Gastroesophageal sphincter (tissue), 4 donors: ENCODE results near the gene B9D2. TPM values are rescaled to one million over a fixed set of nuclear protein-coding genes. Genes with fewer than 3 reads are reported as not detected.
A peak's percentile ranks its signal among the peaks of the same experiment; 100 is the strongest.

Experiments used
- ATAC-seq: fragments of 150-250 bp; one replicate; pipeline ENCODE4 v1.9.1; 2016; ENCODE audit warnings: mild to moderate bottlenecking, moderate library complexity
- H3K27ac ChIP-seq, 4 donors: fragments of 200-600 bp; sonication (generic) in 3 of 4; 1 replicate in 3 of 4; 2 replicates in 1 of 4; pipeline ENCODE4 v1.5.1; 2016 to 2019
- H3K27me3 ChIP-seq: fragments of 200-600 bp; sonication (generic); one replicate; pipeline ENCODE4 v1.5.1; 2019
- H3K36me3 ChIP-seq, 2 donors: fragments of 200-600 bp; sonication (generic); one replicate each; pipeline ENCODE4 v1.5.1; 2019; ENCODE audit warnings: control low read depth in 1 of 2
- H3K4me1 ChIP-seq, 3 donors: fragments of 200-600 bp; sonication (generic); 1 replicate in 2 of 3; 2 replicates in 1 of 3; pipeline ENCODE4 v1.5.1; 2016 to 2019; ENCODE audit warnings: control low read depth in 2 of 3
- H3K4me3 ChIP-seq, 2 donors: fragments of 200-600 bp; sonication (generic); one replicate each; pipeline ENCODE4 v1.5.1; 2019; ENCODE audit warnings: mild to moderate bottlenecking in 1 of 2, moderate library complexity in 1 of 2
- H3K9me3 ChIP-seq, 3 donors: fragments of 200-600 bp; sonication (generic); one replicate each; pipeline ENCODE4 v1.5.1; 2017 to 2019; ENCODE audit warnings: control low read depth in 2 of 3
- CTCF ChIP-seq, 4 experiments: fragments of 200-600 bp in 2 of 4; fragments of 450-650 bp in 2 of 4; sonication (generic) in 1 of 4; IDR thresholded peaks; one replicate each; pipeline ENCODE4 v1.5.1; 2017 to 2019; ENCODE audit warnings: antibody characterized with exemption in 4 of 4, mild to moderate bottlenecking in 2 of 4, moderate library complexity in 2 of 4
- EP300 ChIP-seq: sonication (generic); formaldehyde crosslinking; IDR thresholded peaks from one replicate; pipeline ENCODE4 v1.6.1; 2017; ENCODE audit warnings: antibody characterized with exemption, mild to moderate bottlenecking
- POLR2A ChIP-seq, 2 donors: fragments of 450-650 bp; IDR thresholded peaks; one replicate each; pipeline ENCODE4 v1.6.1; 2017; ENCODE audit warnings: antibody characterized with exemption in 2 of 2, mild to moderate bottlenecking in 2 of 2, moderate library complexity in 1 of 2
- POLR2AphosphoS5 ChIP-seq: sonication (generic); formaldehyde crosslinking; IDR thresholded peaks from one replicate; pipeline ENCODE4 v1.6.1; 2017; ENCODE audit warnings: antibody characterized with exemption
- WGBS, 2 donors: methylation state at CpG; one replicate each; pipeline ENCODE4 v1.1.5; 2018; ENCODE audit warnings: low coverage in 1 of 2; 5-methylcytosine and 5-hydroxymethylcytosine counted together
- total RNA-seq, 4 donors: library from RNA; depleted of rRNA; stranded (reverse); fragments of >200 nt; gene quantifications; one replicate each; pipeline ENCODE4 v1.1.0, GENCODE V29; 2016

B9D2 gene
- total RNA-seq, 4 donors from 2014 or later: 5.2 to 10.1 (median 6.7) TPM

GRCh38 chr19:41307090-41307875 is 56.7 kb downstream of the B9D2 start:
- Histone ChIP-seq H3K9me3 (no peaks in the 10 kb centered on the region), H3K4me1 (peaks cover 2 to 53% (median 25%) of the 10 kb centered on the region in 3 donors), H3K27ac (peak overlapping the region in 3 of 4 donors; percentile 90 to 97 (median 95)), H3K27me3 (no peaks in the 10 kb centered on the region), H3K36me3 (peaks cover 0 to 64% of the 10 kb centered on the region in 2 donors), H3K4me3 (no peak overlapping the region)
- 50 to 58% methylated on average over 6 to 8 of the region's 8 CpGs for WGBS, 2 donors
- TF ChIP-seq CTCF (IDR thresholded peaks at IDR 0.05) (no peak), EP300 (no peak), POLR2A (IDR thresholded peaks at IDR 0.05) (no peak)
- ATAC-seq: no peak

GRCh38 chr19:41305927-41306793 is 57.8 kb downstream of the B9D2 start:
- peaks cover 2 to 50% (median 19%) of the 10 kb centered on the region in 3 donors for H3K4me1 ChIP-seq
- ATAC-seq: no peak
- no peak overlapping the region for H3K4me3 ChIP-seq
- TF ChIP-seq POLR2A (IDR thresholded peaks at IDR 0.05): no peak
- no peak for TF ChIP-seq CTCF (IDR thresholded peaks at IDR 0.05)
- no peak for TF ChIP-seq POLR2AphosphoS5
- no peak for TF ChIP-seq EP300
- peak overlapping the region in 3 of 4 donors; percentile 13 to 95 (median 58) for H3K27ac ChIP-seq
- peaks cover 0 to 69% of the 10 kb centered on the region in 2 donors for H3K36me3 ChIP-seq
- no peaks in the 10 kb centered on the region for H3K9me3 ChIP-seq
- WGBS, 2 donors: 46 to 64% methylated on average over 4 to 6 of the region's 13 CpGs
- H3K27me3 ChIP-seq: no peaks in the 10 kb centered on the region

- Histone ChIP-seq H3K9me3 (no peaks in the 10 kb centered on the region), H3K27me3 (no peaks in the 10 kb centered on the region), H3K4me3 (peak overlapping the region in 1 of 2 donors; percentile 4), H3K27ac (peak overlapping the region in 3 of 4 donors; percentile 24 to 58 (median 39)), H3K36me3 (peaks cover 0 to 81% of the 10 kb centered on the region in 2 donors), H3K4me1 (peaks cover 2 to 54% (median 23%) of the 10 kb centered on the region in 3 donors)
- whole genome bisulfite sequencing, 2 donors: 59 to 92% methylated on average over 2 of the region's 4 CpGs
- ATAC-seq: no peak
- no peak for TF ChIP-seq POLR2A (IDR thresholded peaks at IDR 0.05)
- no peak for TF ChIP-seq EP300
These were observed 59.1 kb downstream of the B9D2 start for GRCh38 chr19:41304706-41305483.

Other genes starting within 250 kb of the B9D2 start
- not detected for gene CYP2F1, start 249.7 kb downstream of the B9D2 start, total RNA-seq
- gene CYP2S1, start 170.9 kb downstream of the B9D2 start, total RNA-seq: 1 to 10 TPM in 3 of 4 donors, not detected in 1; 1.1 to 2.1 (median 1.2) TPM
- 100 to 1,000 TPM; 129 to 232 (median 166) TPM for gene AXL, start 144.9 kb downstream of the B9D2 start, total RNA-seq
- 100 to 1,000 TPM; 142 to 204 (median 160) TPM for gene HNRNPUL1, start 99.8 kb downstream of the B9D2 start, total RNA-seq
- gene CCDC97, start 54.0 kb downstream of the B9D2 start, total RNA-seq: 10 to 100 TPM; 11.6 to 18.9 (median 15.9) TPM
- 10 to 100 TPM; 12.9 to 39.3 (median 22.1) TPM for gene TGFB1, start 10.2 kb downstream of the B9D2 start, total RNA-seq
- 10 to 100 TPM in 2 of 4 donors, 1 to 10 TPM in 2; 7.9 to 17.5 (median 13.3) TPM for gene TMEM91, start 12.4 kb upstream of the B9D2 start, total RNA-seq
- gene EXOSC5, start 33.2 kb upstream of the B9D2 start, total RNA-seq: 10 to 100 TPM; 11.4 to 16.0 (median 14.2) TPM
- gene BCKDHA, start 33.7 kb upstream of the B9D2 start, total RNA-seq: 10 to 100 TPM; 35.0 to 47.9 (median 38.3) TPM
- 1 to 10 TPM; 1.9 to 6.1 (median 2.7) TPM for gene B3GNT8, start 63.2 kb upstream of the B9D2 start, total RNA-seq
- gene DMAC2, start 75.8 kb upstream of the B9D2 start, total RNA-seq: 10 to 100 TPM; 37.6 to 67.0 (median 51.4) TPM
- not detected for gene ERICH4, start 79.0 kb upstream of the B9D2 start, total RNA-seq
- 1 to 10 TPM in 1 of 4 donors, not detected in 3; 4.3 TPM for gene CEACAM21, start 212.0 kb upstream of the B9D2 start, total RNA-seq